ENCODE results near the gene CWC25.

DNA sequence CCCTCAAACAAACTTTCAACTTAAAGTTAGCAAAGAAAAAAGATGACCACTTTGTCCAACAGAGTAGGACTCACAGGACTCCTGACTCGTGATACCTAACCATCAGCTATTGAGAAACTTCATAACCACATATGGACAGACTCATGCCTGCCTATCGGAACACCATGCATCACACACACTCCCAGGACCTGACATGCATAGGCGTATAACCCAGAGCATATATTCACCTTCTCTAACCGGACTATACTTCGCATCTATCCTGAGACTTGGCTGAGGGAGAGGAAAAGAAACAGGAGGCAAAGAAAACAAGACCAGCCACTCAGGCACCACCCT, 28.0 kb downstream of the CWC25 start:
- no peak for TF ChIP-seq POLR2A (IDR thresholded peaks at IDR 0.05)
- TF ChIP-seq, protein P1, sequence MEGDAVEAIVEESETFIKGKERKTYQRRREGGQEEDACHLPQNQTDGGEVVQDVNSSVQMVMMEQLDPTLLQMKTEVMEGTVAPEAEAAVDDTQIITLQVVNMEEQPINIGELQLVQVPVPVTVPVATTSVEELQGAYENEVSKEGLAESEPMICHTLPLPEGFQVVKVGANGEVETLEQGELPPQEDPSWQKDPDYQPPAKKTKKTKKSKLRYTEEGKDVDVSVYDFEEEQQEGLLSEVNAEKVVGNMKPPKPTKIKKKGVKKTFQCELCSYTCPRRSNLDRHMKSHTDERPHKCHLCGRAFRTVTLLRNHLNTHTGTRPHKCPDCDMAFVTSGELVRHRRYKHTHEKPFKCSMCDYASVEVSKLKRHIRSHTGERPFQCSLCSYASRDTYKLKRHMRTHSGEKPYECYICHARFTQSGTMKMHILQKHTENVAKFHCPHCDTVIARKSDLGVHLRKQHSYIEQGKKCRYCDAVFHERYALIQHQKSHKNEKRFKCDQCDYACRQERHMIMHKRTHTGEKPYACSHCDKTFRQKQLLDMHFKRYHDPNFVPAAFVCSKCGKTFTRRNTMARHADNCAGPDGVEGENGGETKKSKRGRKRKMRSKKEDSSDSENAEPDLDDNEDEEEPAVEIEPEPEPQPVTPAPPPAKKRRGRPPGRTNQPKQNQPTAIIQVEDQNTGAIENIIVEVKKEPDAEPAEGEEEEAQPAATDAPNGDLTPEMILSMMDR (IDR thresholded peaks at IDR 0.05) = no peak

All from thyroid gland (tissue), 4 donors.